Gastroesophageal sphincter (tissue), 3 donors: ENCODE results near the gene TMEM266.

Experiments used
- EP300 ChIP-seq: sonication (generic); formaldehyde crosslinking; IDR thresholded peaks from one replicate; pipeline ENCODE4 v1.6.1; 2017; ENCODE audit warnings: antibody characterized with exemption, mild to moderate bottlenecking
- POLR2A ChIP-seq, 2 donors: fragments of 450-650 bp; IDR thresholded peaks; one replicate each; pipeline ENCODE4 v1.6.1; 2017; ENCODE audit warnings: antibody characterized with exemption in 2 of 2, mild to moderate bottlenecking in 2 of 2, moderate library complexity in 1 of 2
- POLR2AphosphoS5 ChIP-seq: sonication (generic); formaldehyde crosslinking; IDR thresholded peaks from one replicate; pipeline ENCODE4 v1.6.1; 2017; ENCODE audit warnings: antibody characterized with exemption
- TF ChIP-seq, protein P1 (sequence below), 4 experiments: fragments of 200-600 bp in 2 of 4; fragments of 450-650 bp in 2 of 4; sonication (generic) in 1 of 4; IDR thresholded peaks; one replicate each; pipeline ENCODE4 v1.5.1; 2017 to 2019; ENCODE audit warnings: antibody characterized with exemption in 4 of 4, mild to moderate bottlenecking in 2 of 4, moderate library complexity in 2 of 4

DNA sequence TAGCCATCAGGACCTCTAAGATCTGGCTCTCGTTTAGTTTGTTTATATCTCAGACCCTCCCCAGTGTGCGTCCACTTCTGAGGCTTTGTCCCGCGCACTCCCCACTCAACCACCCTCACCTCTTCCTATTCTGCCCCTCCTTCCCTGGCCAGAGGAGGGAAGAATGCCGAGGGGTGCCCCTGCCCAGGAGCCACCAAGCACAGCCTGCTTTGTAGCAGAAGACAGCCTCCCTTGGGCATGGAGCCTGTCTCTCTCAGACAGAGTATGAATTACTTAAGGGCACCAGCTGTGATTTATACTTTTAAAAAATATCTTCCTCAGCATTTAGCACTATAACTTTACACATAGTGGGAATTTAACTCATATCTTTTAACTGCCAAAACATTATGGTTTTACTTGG is 6.0 kb downstream of the TMEM266 start:
- TF ChIP-seq EP300 (no peak), POLR2A (IDR thresholded peaks at IDR 0.05) (no peak), POLR2AphosphoS5 (no peak)
- TF ChIP-seq, protein P1, sequence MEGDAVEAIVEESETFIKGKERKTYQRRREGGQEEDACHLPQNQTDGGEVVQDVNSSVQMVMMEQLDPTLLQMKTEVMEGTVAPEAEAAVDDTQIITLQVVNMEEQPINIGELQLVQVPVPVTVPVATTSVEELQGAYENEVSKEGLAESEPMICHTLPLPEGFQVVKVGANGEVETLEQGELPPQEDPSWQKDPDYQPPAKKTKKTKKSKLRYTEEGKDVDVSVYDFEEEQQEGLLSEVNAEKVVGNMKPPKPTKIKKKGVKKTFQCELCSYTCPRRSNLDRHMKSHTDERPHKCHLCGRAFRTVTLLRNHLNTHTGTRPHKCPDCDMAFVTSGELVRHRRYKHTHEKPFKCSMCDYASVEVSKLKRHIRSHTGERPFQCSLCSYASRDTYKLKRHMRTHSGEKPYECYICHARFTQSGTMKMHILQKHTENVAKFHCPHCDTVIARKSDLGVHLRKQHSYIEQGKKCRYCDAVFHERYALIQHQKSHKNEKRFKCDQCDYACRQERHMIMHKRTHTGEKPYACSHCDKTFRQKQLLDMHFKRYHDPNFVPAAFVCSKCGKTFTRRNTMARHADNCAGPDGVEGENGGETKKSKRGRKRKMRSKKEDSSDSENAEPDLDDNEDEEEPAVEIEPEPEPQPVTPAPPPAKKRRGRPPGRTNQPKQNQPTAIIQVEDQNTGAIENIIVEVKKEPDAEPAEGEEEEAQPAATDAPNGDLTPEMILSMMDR (IDR thresholded peaks at IDR 0.05): no peak
